Measurements from ENCODE around the gene ZSCAN2. TPM values are rescaled to one million over a fixed set of nuclear protein-coding genes. Genes with fewer than 3 reads are reported as not detected.
"Not testable (repeated sequence)": the region's sequence is repeated elsewhere in the genome, so short reads cannot be mapped to it uniquely, and the experiment has no call there.

ZSCAN2 gene
- total RNA-seq (10 to 100 TPM in 3 of 7 donors, 1 to 10 TPM in 4; 5.6 to 13.3 (median 9.2) TPM), polyA plus RNA-seq (1 to 10 TPM; 6.8 to 8.2 TPM)
- long read RNA-seq, donor 1, partial matches to known transcripts, result 0 of 13 reads
- long read RNA-seq, donor 1, other reads (novel, unspliced or antisense), result 9 of 13 reads
- long read RNA-seq, donor 2, transcript ZSCAN2-214 (3 exons, 2,242 nt), result major isoform, 7 of 11 reads
- long read RNA-seq, donor 2, partial matches to known transcripts, result 0 of 11 reads
- long read RNA-seq, donor 2, other reads (novel, unspliced or antisense), result 0 of 11 reads
- long read RNA-seq, donor 3, transcript ZSCAN2-214 (3 exons, 2,242 nt), result major isoform, 8 of 15 reads
- long read RNA-seq, donor 3, partial matches to known transcripts, result 0 of 15 reads
- long read RNA-seq, donor 3, other reads (novel, unspliced or antisense), result 6 of 15 reads

DNA sequence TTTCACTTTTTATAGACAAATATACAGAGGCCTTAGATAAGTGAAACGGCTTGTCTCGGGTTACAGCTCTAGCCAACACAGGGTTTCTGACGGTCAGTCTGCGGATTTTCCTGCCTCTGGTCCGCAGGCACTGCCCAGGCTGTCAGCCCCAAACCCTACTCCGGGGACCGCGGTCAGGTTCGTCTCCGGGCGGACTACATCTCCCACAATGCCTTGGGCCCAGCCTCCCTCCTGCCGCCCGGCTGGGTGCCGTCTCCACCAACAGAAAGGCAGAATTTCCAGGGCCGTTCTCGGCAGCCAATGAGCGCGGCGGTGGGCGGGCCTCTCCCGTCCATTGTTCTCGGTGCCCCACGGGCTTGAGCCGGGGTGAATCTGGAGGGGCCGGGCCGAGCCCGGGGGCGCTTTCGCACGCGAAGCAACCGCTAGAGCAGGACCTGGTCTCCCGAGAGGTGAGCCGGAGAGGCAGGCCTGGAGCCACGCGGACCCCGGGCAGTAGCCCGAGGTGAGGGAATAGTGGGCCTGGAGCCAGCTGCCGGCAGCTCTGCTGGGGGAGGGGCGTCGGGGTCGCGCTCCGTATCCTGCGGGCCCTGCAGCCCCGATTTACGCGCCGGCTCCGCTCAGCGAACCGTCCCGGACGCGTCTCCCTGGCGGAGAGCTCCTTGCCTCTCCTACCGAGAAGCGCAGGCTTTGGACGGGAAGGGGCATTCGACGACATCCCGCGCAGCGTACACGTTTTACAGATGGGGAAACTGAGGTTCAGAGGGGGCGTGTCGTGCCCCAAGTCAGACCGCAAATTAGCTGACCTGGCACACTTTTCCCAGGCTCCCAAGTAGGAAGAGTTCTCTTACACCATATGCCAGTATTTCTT lies at the start of gene ZSCAN2:
Gene ZSCAN2 (plus strand): TSS at position 323 of the 868 bp plus-strand sequence. CDS start 2,919 bp downstream, outside the sequence.
- peak within 1 kb of the TSS; percentile 85 for H3K4me3 ChIP-seq
- H3K4me1 ChIP-seq (ENCODE audit: insufficient read depth), result peaks cover 5% of the 10 kb centered on the region
- DNase-seq, result peak; percentile 92 to 96 (median 94)
- intact Hi-C loops (cut with DNase I), result loop anchor here in 2 of 4 donors (5.0 to 10.0 kb wide), 2 partner anchors 54 to 326 kb away; partner anchors contain the start of genes NMB (in 1 of the 2) and WDR73 (in 1 of the 2)
- TF ChIP-seq EP300 (IDR thresholded peaks at IDR 0.05) (no peak), POLR2A (IDR thresholded peaks at IDR 0.05) (peak; percentile 26)
- H3K36me3 ChIP-seq, result no peaks in the 10 kb centered on the region
- H3K27ac ChIP-seq, result peak within 1 kb of the TSS; percentile 14 to 78
- H3K9me3 ChIP-seq, result no peaks in the 10 kb centered on the region
- 0 to 1% (median 0%) methylated on average over 45 to 68 of the region's 68 CpGs for WGBS, 3 donors
- H3K27me3 ChIP-seq, result no peaks in the 10 kb centered on the region

DNA sequence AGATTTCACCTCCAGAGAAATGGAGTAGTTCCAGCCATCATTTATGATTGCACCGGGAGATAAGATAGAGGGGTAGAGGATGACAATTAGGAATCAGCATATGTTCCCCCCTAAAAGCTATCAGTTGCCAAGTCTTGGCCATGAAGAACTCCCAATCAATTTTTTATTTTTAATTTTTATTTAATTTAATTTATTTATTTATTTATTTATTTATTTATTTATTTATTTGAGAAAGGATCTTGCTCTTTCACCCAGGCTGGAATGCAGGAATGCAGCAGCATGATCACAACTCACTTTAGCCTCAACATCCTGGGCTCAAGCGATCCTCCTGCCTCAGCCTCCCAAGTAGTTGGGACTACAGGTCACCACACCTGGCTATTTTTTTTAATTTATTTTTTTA lies 49.2 kb upstream of the ZSCAN2 start:
- H3K27ac ChIP-seq; H3K4me1 ChIP-seq (ENCODE audit: insufficient read depth); H3K27me3 ChIP-seq; DNase-seq; intact Hi-C loops (cut with DNase I); H3K36me3 ChIP-seq; H3K9me3 ChIP-seq; H3K4me3 ChIP-seq: not testable (repeated sequence)
- 96 to 97% (median 96%) methylated on average over 2 of the region's 2 CpGs for WGBS, 3 donors

DNA sequence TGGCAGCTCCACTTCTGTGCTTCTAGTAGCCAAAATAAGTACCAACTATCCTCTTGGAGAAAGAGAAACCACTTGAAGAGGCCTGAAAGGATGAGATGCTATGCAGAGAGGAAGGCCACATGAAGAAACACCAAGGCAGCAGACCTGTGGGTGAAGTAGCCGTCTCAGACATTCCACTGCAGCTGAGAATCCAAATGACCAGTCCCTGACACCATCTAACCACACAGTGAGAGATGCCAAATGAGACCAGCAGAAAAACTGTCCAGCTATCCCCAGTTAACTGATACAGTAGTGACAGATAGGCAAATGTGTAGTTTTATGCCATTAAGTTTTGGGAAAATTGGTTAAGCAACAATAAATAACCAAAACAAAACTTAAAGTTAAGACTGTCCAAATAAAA lies 47.9 kb upstream of the ZSCAN2 start:
- Histone ChIP-seq H3K4me1 (ENCODE audit: insufficient read depth) (no peaks in the 10 kb centered on the region), H3K4me3 (no peak overlapping the region), H3K36me3 (no peaks in the 10 kb centered on the region), H3K27ac (no peak overlapping the region), H3K27me3 (no peaks in the 10 kb centered on the region), H3K9me3 (no peaks in the 10 kb centered on the region)
- 88 to 94% (median 90%) methylated on average over 1 of the region's 1 CpG for WGBS, 3 donors
- DNase-seq, result no peak
- TF ChIP-seq, protein P1, sequence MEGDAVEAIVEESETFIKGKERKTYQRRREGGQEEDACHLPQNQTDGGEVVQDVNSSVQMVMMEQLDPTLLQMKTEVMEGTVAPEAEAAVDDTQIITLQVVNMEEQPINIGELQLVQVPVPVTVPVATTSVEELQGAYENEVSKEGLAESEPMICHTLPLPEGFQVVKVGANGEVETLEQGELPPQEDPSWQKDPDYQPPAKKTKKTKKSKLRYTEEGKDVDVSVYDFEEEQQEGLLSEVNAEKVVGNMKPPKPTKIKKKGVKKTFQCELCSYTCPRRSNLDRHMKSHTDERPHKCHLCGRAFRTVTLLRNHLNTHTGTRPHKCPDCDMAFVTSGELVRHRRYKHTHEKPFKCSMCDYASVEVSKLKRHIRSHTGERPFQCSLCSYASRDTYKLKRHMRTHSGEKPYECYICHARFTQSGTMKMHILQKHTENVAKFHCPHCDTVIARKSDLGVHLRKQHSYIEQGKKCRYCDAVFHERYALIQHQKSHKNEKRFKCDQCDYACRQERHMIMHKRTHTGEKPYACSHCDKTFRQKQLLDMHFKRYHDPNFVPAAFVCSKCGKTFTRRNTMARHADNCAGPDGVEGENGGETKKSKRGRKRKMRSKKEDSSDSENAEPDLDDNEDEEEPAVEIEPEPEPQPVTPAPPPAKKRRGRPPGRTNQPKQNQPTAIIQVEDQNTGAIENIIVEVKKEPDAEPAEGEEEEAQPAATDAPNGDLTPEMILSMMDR (IDR thresholded peaks at IDR 0.05), result no peak
- TF ChIP-seq EP300 (IDR thresholded peaks at IDR 0.05) (no peak), POLR2A (IDR thresholded peaks at IDR 0.05) (no peak)
- intact Hi-C loops (cut with DNase I), result no loop called here

DNA sequence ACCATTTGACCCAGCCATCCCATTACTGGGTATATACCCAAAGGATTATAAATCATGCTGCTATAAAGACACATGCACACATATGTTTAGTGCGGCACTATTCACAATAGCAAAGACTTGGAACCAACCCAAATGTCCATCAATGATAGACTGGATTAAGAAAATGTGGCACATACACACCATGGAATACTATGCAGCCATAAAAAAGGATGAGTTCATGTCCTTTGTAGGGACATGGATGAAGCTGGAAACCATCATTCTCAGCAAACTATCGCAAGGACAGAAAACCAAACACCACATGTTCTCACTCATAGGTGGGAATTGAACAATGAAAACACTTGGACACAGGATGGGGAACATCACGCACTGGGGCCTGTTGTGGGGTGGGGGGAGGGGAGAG lies 44.1 kb upstream of the ZSCAN2 start:
- intact Hi-C loops (cut with DNase I); H3K4me3 ChIP-seq; H3K9me3 ChIP-seq; H3K27me3 ChIP-seq; H3K27ac ChIP-seq; H3K4me1 ChIP-seq (ENCODE audit: insufficient read depth); H3K36me3 ChIP-seq; DNase-seq: not testable (repeated sequence)
- WGBS, 3 donors, result 70 to 77% (median 75%) methylated on average over 3 of the region's 3 CpGs

DNA sequence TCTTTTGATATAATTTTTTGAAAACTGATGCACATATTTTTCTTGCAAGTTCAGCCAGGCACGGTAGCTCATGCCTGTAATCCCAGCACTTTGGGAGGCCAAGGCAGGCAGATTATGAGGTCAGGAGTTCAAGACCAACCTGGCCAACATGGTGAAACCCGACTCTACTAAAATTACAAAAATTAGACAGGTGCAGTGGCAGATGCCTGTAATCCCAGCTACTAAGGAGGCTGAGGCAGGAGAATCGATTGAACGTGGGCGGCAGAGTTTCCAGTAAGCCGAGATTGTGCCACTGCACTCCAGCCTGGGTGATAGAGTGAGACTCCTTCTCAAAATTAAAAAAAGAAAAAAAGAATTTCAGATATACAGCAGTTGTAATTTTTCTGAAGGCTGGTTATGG lies 32.8 kb upstream of the ZSCAN2 start:
- H3K4me3 ChIP-seq; DNase-seq; H3K4me1 ChIP-seq (ENCODE audit: insufficient read depth); H3K9me3 ChIP-seq; H3K36me3 ChIP-seq; intact Hi-C loops (cut with DNase I); H3K27me3 ChIP-seq; H3K27ac ChIP-seq: not testable (repeated sequence)
- WGBS, 3 donors, result 46 to 65% (median 57%) methylated on average over 6 of the region's 6 CpGs

DNA sequence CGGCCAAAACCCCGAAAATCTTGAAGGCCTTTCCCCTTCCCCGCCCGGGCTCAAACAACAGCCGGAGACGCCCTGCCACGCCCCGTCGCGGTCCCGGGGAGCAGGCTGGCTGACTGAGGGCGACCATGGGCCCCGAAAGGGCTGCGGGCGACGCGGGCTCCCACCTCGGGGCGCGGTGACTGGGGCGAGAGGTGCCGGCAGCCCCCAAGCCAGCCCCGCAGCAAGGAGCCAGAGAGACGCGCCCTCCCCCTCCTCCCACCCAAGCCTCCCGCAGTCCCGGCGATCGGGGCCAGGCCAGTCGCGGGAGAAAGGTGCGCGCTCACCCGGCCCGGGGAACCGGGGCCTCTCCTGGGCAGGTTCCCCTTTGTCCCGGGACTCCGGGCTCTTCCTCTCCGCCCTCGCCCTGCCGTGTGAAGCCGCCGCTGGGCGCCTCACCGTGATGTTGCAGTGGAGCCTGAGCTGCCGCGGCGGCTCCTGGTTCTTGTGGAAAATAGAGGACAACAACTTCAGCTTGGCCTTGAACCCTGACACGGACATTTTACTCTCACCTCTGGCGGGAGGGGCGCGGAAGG lies 30.6 kb upstream of the ZSCAN2 start:
- Histone ChIP-seq H3K4me1 (ENCODE audit: insufficient read depth) (peaks cover 3% of the 10 kb centered on the region), H3K9me3 (no peaks in the 10 kb centered on the region), H3K36me3 (no peaks in the 10 kb centered on the region), H3K27ac (peak overlapping the region; percentile 93 to 98), H3K27me3 (no peaks in the 10 kb centered on the region), H3K4me3 (peak overlapping the region; percentile 56)
- peak in 4 of 5 donors; percentile 49 to 74 (median 62) for DNase-seq
- intact Hi-C loops (cut with DNase I), result no loop called here
- 0 to 1% (median 0%) methylated on average over 37 to 52 of the region's 52 CpGs for WGBS, 3 donors
- TF ChIP-seq POLR2A (IDR thresholded peaks at IDR 0.05) (no peak), EP300 (IDR thresholded peaks at IDR 0.05) (no peak)
- TF ChIP-seq, protein P1 (IDR thresholded peaks at IDR 0.05), result no peak
